ENCODE results near the gene GRM7. TPM values are rescaled to one million over a fixed set of nuclear protein-coding genes. Genes with fewer than 3 reads are reported as not detected.

GRM7 gene
- polyA plus RNA-seq, 3 donors = not detected

GRCh38 chr3:7447197-7447769 lies 586.4 kb downstream of the GRM7 start:
- Histone ChIP-seq H3K27me3 (ENCODE audit: control insufficient read depth in 2 of 2, insufficient read depth in 2 of 2, low read length in 2 of 2) (no peaks in the 10 kb centered on the region), H3K36me3 (replicated peaks in 1 of 2; ENCODE audit: control insufficient read depth in 1 of 2, insufficient read depth in 2 of 2, low read length in 2 of 2) (no peaks in the 10 kb centered on the region), H3K79me2 (ENCODE audit: insufficient read depth, low read length) (no peaks in the 10 kb centered on the region), H3K4me1 (ENCODE audit: control insufficient read depth in 1 of 2, insufficient read depth in 2 of 2, low read length in 2 of 2) (no peaks in the 10 kb centered on the region), H3K4me3 (replicated peaks in 1 of 3; ENCODE audit: low read depth in 2 of 3, low read length in 3 of 3) (no peak overlapping the region), H3K9ac (ENCODE audit: insufficient read depth, low read length, poor library complexity, severe bottlenecking) (no peak overlapping the region), H3K4me2 (replicated peaks; ENCODE audit: extremely low read depth, low read length, poor library complexity, severe bottlenecking) (no peak overlapping the region), H4K20me1 (ENCODE audit: insufficient read depth, low read length) (no peaks in the 10 kb centered on the region), H3K9me3 (replicated peaks in 1 of 2; ENCODE audit: control insufficient read depth in 1 of 2, insufficient read depth in 1 of 2, low read length in 2 of 2) (peaks cover 0 to 3% of the 10 kb centered on the region in 2 donors), H3K27ac (ENCODE audit: low read depth in 1 of 2, low read length in 2 of 2) (no peak overlapping the region), H2AFZ (ENCODE audit: insufficient read depth, low read depth, low read length, poor library complexity, severe bottlenecking) (no peak overlapping the region)
- Mint-ChIP-seq H3K4me3 (no peak overlapping the region), H3K4me1 (peaks cover 6% of the 10 kb centered on the region), H3K27ac (no peak overlapping the region), H3K27me3 (ENCODE audit: low read depth in 3 of 3) (no peaks in the 10 kb centered on the region), H3K9me3 (peaks cover 0 to 8% (median 2%) of the 10 kb centered on the region in 7 donors), H3K36me3 (no peaks in the 10 kb centered on the region)
- TF ChIP-seq, protein P1, sequence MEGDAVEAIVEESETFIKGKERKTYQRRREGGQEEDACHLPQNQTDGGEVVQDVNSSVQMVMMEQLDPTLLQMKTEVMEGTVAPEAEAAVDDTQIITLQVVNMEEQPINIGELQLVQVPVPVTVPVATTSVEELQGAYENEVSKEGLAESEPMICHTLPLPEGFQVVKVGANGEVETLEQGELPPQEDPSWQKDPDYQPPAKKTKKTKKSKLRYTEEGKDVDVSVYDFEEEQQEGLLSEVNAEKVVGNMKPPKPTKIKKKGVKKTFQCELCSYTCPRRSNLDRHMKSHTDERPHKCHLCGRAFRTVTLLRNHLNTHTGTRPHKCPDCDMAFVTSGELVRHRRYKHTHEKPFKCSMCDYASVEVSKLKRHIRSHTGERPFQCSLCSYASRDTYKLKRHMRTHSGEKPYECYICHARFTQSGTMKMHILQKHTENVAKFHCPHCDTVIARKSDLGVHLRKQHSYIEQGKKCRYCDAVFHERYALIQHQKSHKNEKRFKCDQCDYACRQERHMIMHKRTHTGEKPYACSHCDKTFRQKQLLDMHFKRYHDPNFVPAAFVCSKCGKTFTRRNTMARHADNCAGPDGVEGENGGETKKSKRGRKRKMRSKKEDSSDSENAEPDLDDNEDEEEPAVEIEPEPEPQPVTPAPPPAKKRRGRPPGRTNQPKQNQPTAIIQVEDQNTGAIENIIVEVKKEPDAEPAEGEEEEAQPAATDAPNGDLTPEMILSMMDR (IDR thresholded peaks at IDR 0.05) = no peak
- DNase-seq = peak in 1 of 3 donors; percentile 20
- no CpG with 5 or more reads among the region's 6 CpGs for WGBS (ENCODE audit: insufficient coverage)
- intact Hi-C loops (cut with micrococcal nuclease) = no loop called here

DNA sequence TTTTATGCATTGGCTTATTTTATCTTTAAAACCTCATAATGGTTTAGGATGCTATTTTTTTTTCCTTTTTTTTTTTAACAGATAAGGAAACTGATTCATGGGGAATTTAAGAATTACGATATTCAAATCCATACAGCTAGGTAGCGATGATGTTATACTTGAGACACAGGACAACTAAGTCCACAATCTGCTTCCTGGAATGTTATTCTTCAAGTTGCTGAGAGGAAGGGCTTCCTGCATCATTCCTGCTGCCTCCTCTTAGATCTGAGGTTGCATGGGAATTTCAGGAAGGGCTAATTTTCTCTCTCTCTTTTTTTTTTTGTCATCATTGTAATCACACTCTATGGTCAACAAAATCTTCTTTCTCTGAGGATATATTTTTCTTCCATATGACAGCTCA lies 595.5 kb downstream of the GRM7 start:
- intact Hi-C loops (cut with micrococcal nuclease) = no loop called here
- H3K27ac Mint-ChIP-seq = no peak overlapping the region
- no peak overlapping the region for H3K4me2 ChIP-seq (replicated peaks; ENCODE audit: extremely low read depth, low read length, poor library complexity, severe bottlenecking)

More for the DNA sequence above, 595.5 kb downstream of the GRM7 start:
- Histone ChIP-seq H3K79me2 (ENCODE audit: insufficient read depth, low read length) (no peaks in the 10 kb centered on the region), H3K27me3 (ENCODE audit: control insufficient read depth in 2 of 2, insufficient read depth in 2 of 2, low read length in 2 of 2) (no peaks in the 10 kb centered on the region), H4K20me1 (ENCODE audit: insufficient read depth, low read length) (no peaks in the 10 kb centered on the region), H3K27ac (ENCODE audit: low read depth in 1 of 2, low read length in 2 of 2) (no peak overlapping the region), H3K9me3 (replicated peaks in 1 of 2; ENCODE audit: control insufficient read depth in 1 of 2, insufficient read depth in 1 of 2, low read length in 2 of 2) (no peaks in the 10 kb centered on the region), H3K4me1 (ENCODE audit: control insufficient read depth in 1 of 2, insufficient read depth in 2 of 2, low read length in 2 of 2) (peaks cover 0 to 2% of the 10 kb centered on the region in 2 donors), H3K36me3 (replicated peaks in 1 of 2; ENCODE audit: control insufficient read depth in 1 of 2, insufficient read depth in 2 of 2, low read length in 2 of 2) (no peaks in the 10 kb centered on the region), H3K9ac (ENCODE audit: insufficient read depth, low read length, poor library complexity, severe bottlenecking) (no peak overlapping the region), H3K4me3 (replicated peaks in 1 of 3; ENCODE audit: low read depth in 2 of 3, low read length in 3 of 3) (no peak overlapping the region), H2AFZ (ENCODE audit: insufficient read depth, low read depth, low read length, poor library complexity, severe bottlenecking) (no peak overlapping the region)
- Mint-ChIP-seq H3K36me3 (no peaks in the 10 kb centered on the region), H3K9me3 (peaks cover 0 to 11% (median 2%) of the 10 kb centered on the region in 7 donors), H3K4me1 (peaks cover 1% of the 10 kb centered on the region), H3K4me3 (no peak overlapping the region), H3K27me3 (ENCODE audit: low read depth in 3 of 3) (no peaks in the 10 kb centered on the region)
- WGBS (ENCODE audit: insufficient coverage) = no CpG with 5 or more reads among the region's 2 CpGs
- TF ChIP-seq, protein P1 (IDR thresholded peaks at IDR 0.05) = no peak
- DNase-seq = no peak

Measured in CD14-positive monocyte (primary cell).